ENCODE results near the gene ARID1A. TPM values are rescaled to one million over a fixed set of nuclear protein-coding genes. Genes with fewer than 3 reads are reported as not detected.

Gene ARID1A
- total RNA-seq, 1 experiment from 2014 or later = 60.5 TPM

DNA sequence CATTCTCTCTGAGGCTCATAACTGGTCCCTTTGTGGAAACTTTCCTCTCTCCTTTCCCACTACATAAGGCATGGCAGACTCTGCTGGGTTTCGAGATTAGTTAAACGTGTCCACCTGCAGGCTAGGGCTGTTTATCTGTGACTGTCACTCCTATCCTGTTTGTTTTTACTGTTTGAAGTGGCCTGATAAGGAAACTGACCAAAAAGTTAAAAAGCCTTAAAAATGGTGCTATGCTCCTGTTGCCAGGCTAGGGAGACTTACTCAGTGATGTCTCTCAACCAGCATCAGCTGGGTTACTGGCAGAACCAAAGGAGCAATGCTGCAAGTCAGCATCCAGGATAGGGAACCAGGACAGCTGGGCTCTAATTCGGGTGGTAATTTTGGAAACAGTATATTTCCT lies 95.8 kb downstream of the ARID1A start:
- Histone ChIP-seq H3K4me3 (no peak overlapping the region), H3K27me3 (ENCODE audit: insufficient read depth, low read depth) (no peaks in the 10 kb centered on the region), H3K79me2 (ENCODE audit: low read depth) (peaks cover 12% of the 10 kb centered on the region), H3K9me3 (ENCODE audit: insufficient read depth, low read depth) (no peaks in the 10 kb centered on the region), H3K4me1 (replicated peaks; ENCODE audit: insufficient read depth) (peaks cover 18% of the 10 kb centered on the region), H3F3A (ENCODE audit: insufficient read depth, low read depth) (peaks cover 15% of the 10 kb centered on the region; the same call in 1 of the 2 replicates), H3K36me3 (ENCODE audit: low read depth) (no peaks in the 10 kb centered on the region), H2AFZ (no peak overlapping the region), H3K27ac (no peak overlapping the region), H3K9me2 (ENCODE audit: insufficient read depth) (no peaks in the 10 kb centered on the region), H3K4me2 (no peak overlapping the region), H4K20me1 (ENCODE audit: insufficient read depth) (no peaks in the 10 kb centered on the region)
- POLR2A ChIA-PET (ENCODE audit: unreplicated experiment) = no interaction called here
- TF ChIP-seq CTCF (conservative IDR thresholded peaks at IDR 0.05) (no peak), EZH2 (IDR thresholded peaks at IDR 0.05; ENCODE audit: low read depth) (no peak)
- intact Hi-C loops (cut with micrococcal nuclease; ENCODE audit: unreplicated experiment) = no loop called here
- CTCF ChIA-PET = interaction anchor here (2.1 kb wide), 1 partner anchor 8 kb away, joined by 9 read pairs; no protein-coding TSS in a partner anchor
- no peak for DNase-seq
- no TSS peak for BruUV-seq (replicated peaks)

DNA sequence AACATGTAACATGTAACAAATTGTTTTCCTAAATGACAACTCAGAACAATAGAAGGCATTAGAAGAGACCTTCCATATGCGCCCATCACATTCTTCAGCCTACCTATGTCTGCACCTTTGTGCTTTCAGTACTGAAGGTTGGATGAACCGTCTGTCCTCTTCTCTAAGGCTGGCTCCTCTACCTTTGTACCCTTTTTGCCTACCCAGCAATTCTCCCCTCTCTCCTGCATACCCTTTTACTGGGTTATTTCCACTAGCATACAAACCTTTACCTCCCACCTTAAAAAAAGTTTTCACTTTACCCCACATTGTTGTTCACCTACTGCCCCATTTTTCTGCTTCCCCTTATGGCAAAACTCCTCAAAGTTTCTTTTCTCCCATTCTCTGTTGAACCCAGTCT lies 97.1 kb downstream of the ARID1A start:
- H3K79me2 ChIP-seq (ENCODE audit: low read depth) = peaks cover 12% of the 10 kb centered on the region
- H2AFZ ChIP-seq = no peak overlapping the region
- no peak for TF ChIP-seq EZH2 (IDR thresholded peaks at IDR 0.05; ENCODE audit: low read depth)
- TF ChIP-seq CTCF (conservative IDR thresholded peaks at IDR 0.05) = no peak
- intact Hi-C loops (cut with micrococcal nuclease; ENCODE audit: unreplicated experiment) = no loop called here
- H3K4me2 ChIP-seq = no peak overlapping the region
- H3K27me3 ChIP-seq (ENCODE audit: insufficient read depth, low read depth) = no peaks in the 10 kb centered on the region
- no peak overlapping the region for H3K27ac ChIP-seq
- no peaks in the 10 kb centered on the region for H4K20me1 ChIP-seq (ENCODE audit: insufficient read depth)
- H3K4me3 ChIP-seq = no peak overlapping the region
- POLR2A ChIA-PET (ENCODE audit: unreplicated experiment) = no interaction called here
- peaks cover 7% of the 10 kb centered on the region; the same call in 1 of the 2 replicates for H3F3A ChIP-seq (ENCODE audit: insufficient read depth, low read depth)
- H3K9me2 ChIP-seq (ENCODE audit: insufficient read depth) = no peaks in the 10 kb centered on the region
- H3K36me3 ChIP-seq (ENCODE audit: low read depth) = no peaks in the 10 kb centered on the region
- peaks cover 11% of the 10 kb centered on the region for H3K4me1 ChIP-seq (replicated peaks; ENCODE audit: insufficient read depth)
- no TSS peak for BruUV-seq (replicated peaks)
- DNase-seq = no peak
- CTCF ChIA-PET = no interaction called here
- H3K9me3 ChIP-seq (ENCODE audit: insufficient read depth, low read depth) = no peaks in the 10 kb centered on the region

DNA sequence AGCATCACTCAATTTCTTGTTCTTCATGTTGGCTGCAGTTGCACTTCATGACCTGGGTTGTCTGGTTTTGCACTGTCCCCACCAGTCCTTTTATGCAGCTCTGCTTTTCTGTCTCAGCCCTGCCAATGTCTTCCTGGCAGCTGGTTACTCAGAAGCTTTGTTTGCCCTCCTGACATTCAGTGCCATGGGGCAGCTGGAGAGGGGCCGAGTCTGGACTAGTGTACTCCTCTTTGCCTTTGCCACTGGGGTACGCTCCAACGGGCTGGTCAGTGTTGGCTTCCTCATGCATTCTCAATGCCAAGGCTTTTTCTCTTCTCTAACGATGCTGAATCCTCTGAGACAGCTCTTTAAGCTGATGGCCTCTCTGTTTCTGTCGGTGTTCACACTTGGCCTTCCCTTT lies 98.6 kb downstream of the ARID1A start:
- H3K27me3 ChIP-seq (ENCODE audit: insufficient read depth, low read depth) = no peaks in the 10 kb centered on the region
- DNase-seq = no peak
- intact Hi-C loops (cut with micrococcal nuclease; ENCODE audit: unreplicated experiment) = no loop called here
- no TSS peak for BruUV-seq (replicated peaks)
- H3K9me2 ChIP-seq (ENCODE audit: insufficient read depth) = no peaks in the 10 kb centered on the region
- H3K9me3 ChIP-seq (ENCODE audit: insufficient read depth, low read depth) = no peaks in the 10 kb centered on the region
- TF ChIP-seq EZH2 (IDR thresholded peaks at IDR 0.05; ENCODE audit: low read depth) = no peak
- TF ChIP-seq CTCF (conservative IDR thresholded peaks at IDR 0.05) = no peak
- no peaks in the 10 kb centered on the region for H3K36me3 ChIP-seq (ENCODE audit: low read depth)
- H4K20me1 ChIP-seq (ENCODE audit: insufficient read depth) = no peaks in the 10 kb centered on the region
- no peak overlapping the region for H3K4me3 ChIP-seq
- ChIA-PET CTCF (no interaction called here), POLR2A (ENCODE audit: unreplicated experiment) (no interaction called here)
- H3F3A ChIP-seq (ENCODE audit: insufficient read depth, low read depth) = peaks cover 7% of the 10 kb centered on the region; the same call in 1 of the 2 replicates
- no peak overlapping the region for H2AFZ ChIP-seq
- no peak overlapping the region for H3K4me2 ChIP-seq
- 0 out of 2 replicates have a peak, but pooled peaks cover 4% of the 10 kb centered on the region for H3K79me2 ChIP-seq (ENCODE audit: low read depth)
- H3K4me1 ChIP-seq (replicated peaks; ENCODE audit: insufficient read depth) = peaks cover 19% of the 10 kb centered on the region
- no peak overlapping the region for H3K27ac ChIP-seq

Data from PC-9 (cell line).